GM13977 (cell line): ENCODE measurements around the gene PRKRA.
"Not testable (repeated sequence)": the region's sequence is repeated elsewhere in the genome, so short reads cannot be mapped to it uniquely, and the experiment has no call there.

Source experiments
- DNase-seq: peaks from one replicate; pipeline ENCODE4 v3.0.0; 2012; ENCODE audit warnings: low spot score
- in situ Hi-C: fragments of 300-500 bp; cut with MboI; formaldehyde crosslinking; loops from one replicate; pipeline ENCODE4 v1.12.0; 2022; ENCODE audit warnings: low sequenced_read_pairs, low pct_unique_long_range_greater_than_20kb, mixed read lengths, inconsistent platforms; ENCODE audit not compliant: unreplicated experiment
- TF ChIP-seq, protein P1 (sequence below): IDR thresholded peaks from 2 replicates; pipeline ENCODE4 v1.5.1; 2012; ENCODE audit warnings: mild to moderate bottlenecking, control low read depth; ENCODE audit not compliant: insufficient read depth; ENCODE audit errors: extremely low read depth, missing control alignments

The PRKRA gene

DNA sequence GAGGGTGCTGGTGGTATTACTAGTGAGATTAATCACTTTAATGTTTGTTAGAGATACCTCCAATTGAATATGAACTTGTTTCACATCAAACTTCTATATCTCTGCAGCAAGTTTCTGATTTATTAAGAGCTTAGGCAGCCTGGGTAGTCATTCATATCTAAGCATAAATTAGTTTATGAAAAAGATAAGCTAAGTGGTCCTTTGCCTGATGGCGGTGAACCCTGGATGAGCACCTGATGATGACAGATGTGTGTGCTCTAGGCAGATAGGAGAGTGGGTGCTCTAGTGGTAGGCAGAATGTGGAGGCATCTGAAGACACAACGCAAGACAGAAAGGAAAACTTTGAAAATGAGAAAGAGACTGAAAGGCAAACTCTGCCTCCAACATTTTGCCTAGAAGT, 22.4 kb upstream of the PRKRA start:
- no peak for DNase-seq
- in situ Hi-C loops: no loop called here
- TF ChIP-seq, protein P1, sequence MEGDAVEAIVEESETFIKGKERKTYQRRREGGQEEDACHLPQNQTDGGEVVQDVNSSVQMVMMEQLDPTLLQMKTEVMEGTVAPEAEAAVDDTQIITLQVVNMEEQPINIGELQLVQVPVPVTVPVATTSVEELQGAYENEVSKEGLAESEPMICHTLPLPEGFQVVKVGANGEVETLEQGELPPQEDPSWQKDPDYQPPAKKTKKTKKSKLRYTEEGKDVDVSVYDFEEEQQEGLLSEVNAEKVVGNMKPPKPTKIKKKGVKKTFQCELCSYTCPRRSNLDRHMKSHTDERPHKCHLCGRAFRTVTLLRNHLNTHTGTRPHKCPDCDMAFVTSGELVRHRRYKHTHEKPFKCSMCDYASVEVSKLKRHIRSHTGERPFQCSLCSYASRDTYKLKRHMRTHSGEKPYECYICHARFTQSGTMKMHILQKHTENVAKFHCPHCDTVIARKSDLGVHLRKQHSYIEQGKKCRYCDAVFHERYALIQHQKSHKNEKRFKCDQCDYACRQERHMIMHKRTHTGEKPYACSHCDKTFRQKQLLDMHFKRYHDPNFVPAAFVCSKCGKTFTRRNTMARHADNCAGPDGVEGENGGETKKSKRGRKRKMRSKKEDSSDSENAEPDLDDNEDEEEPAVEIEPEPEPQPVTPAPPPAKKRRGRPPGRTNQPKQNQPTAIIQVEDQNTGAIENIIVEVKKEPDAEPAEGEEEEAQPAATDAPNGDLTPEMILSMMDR: no peak

DNA sequence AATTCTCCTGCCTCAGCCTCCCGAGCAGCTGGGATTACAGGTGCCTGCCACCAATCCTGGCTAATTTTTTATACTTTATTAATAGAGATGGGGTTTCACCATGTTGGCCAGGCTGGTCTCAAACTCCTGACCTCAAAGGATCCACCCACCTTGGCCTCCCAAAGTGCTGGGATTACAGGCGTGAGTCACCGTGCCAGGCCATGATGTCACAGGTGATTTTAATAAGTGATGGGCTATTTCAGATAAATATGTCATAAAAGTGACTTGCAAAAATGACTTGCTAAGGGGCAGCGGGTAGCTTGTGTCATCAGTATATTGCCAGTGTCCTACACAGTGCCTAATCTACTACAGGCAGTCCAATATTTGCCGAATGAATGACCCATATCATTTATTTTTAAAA, 20.3 kb upstream of the PRKRA start:
- in situ Hi-C loops, DNase-seq: not testable (repeated sequence)

DNA sequence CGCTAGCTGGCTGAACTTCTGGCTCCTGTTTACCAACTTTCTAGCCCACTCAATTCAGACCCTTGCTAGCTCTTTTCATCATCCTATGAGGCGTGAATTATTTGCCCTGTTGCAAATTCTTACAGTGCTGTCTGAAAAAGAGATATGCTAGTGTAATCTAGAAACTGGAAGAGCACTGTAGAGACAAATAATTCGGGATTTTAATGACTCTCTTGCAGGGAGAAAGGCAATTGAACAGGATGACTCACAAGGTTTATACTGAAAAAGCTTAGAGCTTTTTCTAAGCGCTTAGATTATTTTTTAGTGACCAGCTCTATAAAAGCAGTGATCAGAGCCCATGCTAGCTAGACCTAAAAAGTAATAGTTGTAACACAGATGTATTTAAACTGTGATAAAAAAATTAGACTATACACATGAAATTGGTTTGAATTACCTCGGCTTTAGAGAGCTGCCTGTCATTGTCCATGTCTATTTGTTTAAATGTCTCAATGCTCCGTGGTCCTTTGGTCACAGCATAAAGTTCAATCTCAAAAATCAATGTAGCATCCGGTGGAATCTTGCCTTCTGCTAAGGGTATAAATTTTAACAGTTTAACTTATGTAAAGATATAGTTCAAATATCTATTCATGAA, 18.4 kb upstream of the PRKRA start:
- TF ChIP-seq, protein P1: no peak
- no peak for DNase-seq
- in situ Hi-C loops: no loop called here

DNA sequence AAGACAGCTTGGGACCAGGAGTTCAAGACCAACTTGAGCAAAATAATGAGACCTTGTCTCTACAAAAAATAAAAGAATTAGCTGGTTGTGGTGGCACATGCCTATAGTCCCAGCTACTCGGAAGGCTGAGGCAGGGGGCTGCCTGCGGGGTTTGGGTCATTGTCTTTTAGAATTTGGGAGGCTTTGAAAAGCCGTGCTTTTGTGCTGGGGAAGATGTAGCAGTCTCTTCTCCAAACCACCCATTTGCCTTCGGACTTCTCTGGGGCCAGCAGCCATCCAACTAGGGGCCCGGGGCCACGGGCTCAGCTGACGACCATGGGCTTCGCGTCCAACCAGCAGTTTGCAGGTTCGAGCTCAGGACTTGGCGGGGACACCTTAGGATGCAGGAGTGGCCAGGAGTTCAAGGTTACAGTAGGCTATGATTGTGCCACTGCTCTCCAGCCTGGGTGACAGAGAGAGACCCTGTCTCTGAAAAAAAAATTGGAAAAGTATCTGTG, 6.5 kb upstream of the PRKRA start:
- TF ChIP-seq, protein P1: no peak
- in situ Hi-C loops: no loop called here
- DNase-seq: no peak

DNA sequence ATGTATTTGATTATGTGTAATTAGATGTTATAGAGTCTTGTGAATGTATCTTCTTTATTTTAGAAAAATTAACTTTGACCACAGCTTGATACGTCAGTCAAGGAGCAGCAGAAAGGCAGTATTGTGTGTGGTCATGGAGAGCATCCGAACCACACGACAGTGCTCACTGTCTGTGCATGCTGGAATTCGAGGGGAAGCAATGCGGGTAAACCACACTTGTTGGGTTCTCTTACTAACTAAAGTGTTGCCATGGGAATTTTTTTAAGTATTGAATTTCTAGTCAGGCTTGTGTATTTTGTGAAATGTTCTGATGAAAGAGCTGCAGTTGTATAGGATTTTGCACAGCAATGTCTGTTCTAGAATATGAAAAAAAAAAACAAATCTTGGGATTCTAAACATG, 5.0 kb upstream of the PRKRA start:
- no peak for DNase-seq
- TF ChIP-seq, protein P1: no peak
- in situ Hi-C loops: no loop called here

DNA sequence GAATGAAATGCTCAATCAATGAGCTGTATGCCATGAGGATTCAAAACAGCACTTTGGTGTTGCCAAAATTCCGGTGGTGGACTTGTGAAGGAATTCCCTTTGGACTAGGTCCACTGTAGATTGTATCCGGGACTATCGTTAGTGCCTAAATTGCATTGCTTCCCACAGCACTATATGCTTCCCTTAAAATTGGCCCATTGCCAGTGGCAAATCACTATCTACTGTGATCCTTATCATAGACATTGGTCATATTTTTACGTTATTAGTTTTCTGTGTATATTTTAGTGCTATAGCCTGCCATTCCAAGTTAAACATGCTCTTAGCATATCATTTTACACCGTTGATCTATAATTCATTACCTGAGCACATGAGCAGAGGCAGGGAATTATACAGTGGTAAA, 1.9 kb upstream of the PRKRA start:
- in situ Hi-C loops: no loop called here
- no peak for DNase-seq
- TF ChIP-seq, protein P1: no peak

DNA sequence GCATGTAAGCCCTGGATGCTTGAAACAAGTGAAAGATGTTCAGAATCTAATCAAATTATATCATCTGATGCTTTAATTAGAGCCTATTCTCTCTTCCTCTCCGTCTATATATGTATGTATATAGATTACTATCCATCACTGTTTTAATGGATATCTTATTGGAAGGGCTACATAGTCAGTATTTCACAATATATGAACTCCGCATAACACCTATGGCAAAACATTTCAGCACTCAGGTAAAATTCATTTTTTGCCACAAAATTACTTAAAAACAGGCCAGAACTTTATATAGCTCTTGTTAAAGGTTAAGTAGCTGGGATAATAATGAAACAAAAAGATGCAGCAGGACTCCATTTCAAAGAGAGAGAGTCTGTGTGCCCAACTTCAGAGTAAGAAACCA, 1.4 kb upstream of the PRKRA start:
- in situ Hi-C loops: no loop called here
- no peak for DNase-seq
- TF ChIP-seq, protein P1: no peak
